Ascending aorta (tissue), 2 donors: ENCODE data around the gene SLC6A6. TPM values are rescaled to one million over a fixed set of nuclear protein-coding genes. Genes with fewer than 3 reads are reported as not detected.

ENCODE experiments used
- DNase-seq, 2 donors: peaks; one replicate each; pipeline ENCODE4 v3.0.0-alpha.2; 2019; ENCODE audit warnings: low spot score in 2 of 2
- H3K27ac ChIP-seq, 2 donors: fragments of 200-600 bp; sonication (generic); one replicate each; pipeline ENCODE4 v1.5.1; 2016 to 2017; ENCODE audit warnings: mild to moderate bottlenecking in 1 of 2
- H3K27me3 ChIP-seq: fragments of 200-600 bp; sonication (generic); one replicate; pipeline ENCODE4 v1.5.1; 2017
- H3K36me3 ChIP-seq, 2 donors: fragments of 200-600 bp; sonication (generic); one replicate each; pipeline ENCODE4 v1.5.1; 2016
- H3K4me1 ChIP-seq, 2 donors: fragments of 200-600 bp; sonication (generic); one replicate each; pipeline ENCODE4 v1.5.1; 2016 to 2017; ENCODE audit warnings: mild to moderate bottlenecking in 1 of 2
- H3K4me3 ChIP-seq, 2 donors: fragments of 200-600 bp; sonication (generic); one replicate each; pipeline ENCODE4 v1.5.1; 2016 to 2017; ENCODE audit warnings: mild to moderate bottlenecking in 1 of 2
- H3K9me3 ChIP-seq, 2 donors: fragments of 200-600 bp; sonication (generic); one replicate each; pipeline ENCODE4 v1.5.1; 2016
- CTCF ChIP-seq, 3 experiments: fragments of 200-600 bp in 2 of 3; fragments of 450-650 bp in 1 of 3; sonication (generic) in 2 of 3; IDR thresholded peaks; one replicate each; pipeline ENCODE4 v1.5.1; 2016 to 2019; ENCODE audit warnings: antibody characterized with exemption in 3 of 3, mild to moderate bottlenecking in 1 of 3, moderate library complexity in 1 of 3
- intact Hi-C: fragments of 100-400 bp; cut with DNase I; formaldehyde crosslinking; loops from one replicate; pipeline ENCODE4 v1.15.1; 2023
- total RNA-seq: library from RNA; depleted of rRNA; stranded (reverse); fragments of >200 nt; gene quantifications from one replicate; pipeline ENCODE4 v1.1.0, GENCODE V29; 2016

The SLC6A6 gene
- total RNA-seq, 1 donor from 2014 or later = 78.1 TPM

- no peak overlapping the region for H3K27ac ChIP-seq
Observed at GRCh38 chr3:14465425-14465824, 63.0 kb downstream of the SLC6A6 start.

DNA sequence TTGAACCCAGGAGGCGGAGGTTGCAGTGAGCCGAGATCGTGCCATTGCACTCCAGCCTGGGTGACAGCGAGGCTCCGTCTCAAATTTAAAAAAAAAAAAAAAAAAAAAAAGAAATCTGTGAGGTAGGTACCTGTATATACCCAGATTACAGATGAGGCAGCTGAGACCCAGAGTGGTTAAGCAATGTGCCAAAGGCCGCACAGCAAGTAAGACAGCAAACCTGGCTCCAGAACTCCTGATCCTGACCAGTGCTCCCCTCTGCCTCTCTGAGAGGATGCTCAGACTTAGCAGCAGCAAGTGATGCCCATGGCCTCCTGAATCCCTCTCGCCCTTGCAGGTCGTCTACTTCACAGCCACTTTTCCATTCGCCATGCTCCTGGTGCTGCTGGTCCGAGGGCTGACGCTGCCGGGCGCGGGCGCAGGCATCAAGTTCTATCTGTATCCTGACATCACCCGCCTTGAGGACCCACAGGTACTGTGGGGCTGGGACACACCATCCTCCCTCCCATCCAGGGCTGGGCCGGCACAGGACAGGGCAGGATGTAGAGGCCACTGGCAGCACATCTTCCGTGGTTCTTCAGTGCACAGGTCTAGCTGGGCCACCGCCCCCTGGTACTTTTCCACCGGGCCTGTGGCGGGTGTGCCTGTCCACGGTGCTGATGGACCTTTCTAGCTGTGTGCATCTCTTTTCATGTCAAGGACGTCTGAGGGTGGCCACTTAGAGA, 63.9 kb downstream of the SLC6A6 start:
- Histone ChIP-seq H3K27ac (no peak overlapping the region), H3K9me3 (no peaks in the 10 kb centered on the region), H3K4me1 (peaks cover 4 to 7% of the 10 kb centered on the region in 2 donors), H3K36me3 (peaks cover 20 to 51% of the 10 kb centered on the region in 2 donors), H3K4me3 (no peak overlapping the region), H3K27me3 (no peaks in the 10 kb centered on the region)
- TF ChIP-seq CTCF (IDR thresholded peaks at IDR 0.05) = no peak
- intact Hi-C loops = loop anchor here (5.0 to 10.0 kb wide), 2 partner anchors 188 to 569 kb away; partner anchors contain the start of gene CCDC174
- no peak for DNase-seq

More at GRCh38 chr3:14465425-14465824, 63.0 kb downstream of the SLC6A6 start:
- no peak overlapping the region for H3K4me3 ChIP-seq
- peaks cover 20 to 50% of the 10 kb centered on the region in 2 donors for H3K36me3 ChIP-seq
- H3K9me3 ChIP-seq = no peaks in the 10 kb centered on the region
- intact Hi-C loops = loop anchor here (5.0 to 10.0 kb wide), 2 partner anchors 189 to 568 kb away; partner anchors contain the start of gene CCDC174
- DNase-seq = no peak
- no peak for TF ChIP-seq CTCF (IDR thresholded peaks at IDR 0.05)
- no peaks in the 10 kb centered on the region for H3K27me3 ChIP-seq
- peaks cover 7 to 16% of the 10 kb centered on the region in 2 donors for H3K4me1 ChIP-seq

- no peak for DNase-seq
Observed at GRCh38 chr3:14467814-14468620, 65.6 kb downstream of the SLC6A6 start.

DNA sequence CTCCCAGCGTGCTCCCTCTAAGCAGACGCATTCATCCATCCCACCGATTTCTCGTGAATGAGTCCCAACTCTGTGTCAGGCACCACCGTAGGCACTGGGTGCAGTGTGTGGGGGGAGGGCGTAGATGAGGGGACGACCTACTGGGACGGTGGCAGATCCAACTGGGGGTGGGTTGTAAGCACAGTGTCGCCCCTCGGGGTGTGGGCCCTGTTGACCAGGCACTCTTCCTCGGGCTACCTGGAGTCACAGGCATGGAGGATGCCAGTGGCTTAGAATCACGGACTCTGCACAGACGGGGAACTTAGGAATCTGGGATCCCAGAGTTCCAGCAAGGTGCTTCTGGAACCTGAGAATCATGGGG, 66.2 kb downstream of the SLC6A6 start:
- TF ChIP-seq CTCF (IDR thresholded peaks at IDR 0.05) = no peak
- H3K4me1 ChIP-seq = no peaks in the 10 kb centered on the region
- intact Hi-C loops = loop anchor here (1.0 to 10.0 kb wide), 4 partner anchors 186 to 571 kb away; partner anchors contain the start of gene CCDC174
- H3K27me3 ChIP-seq = no peaks in the 10 kb centered on the region
- no peaks in the 10 kb centered on the region for H3K9me3 ChIP-seq
- no peak overlapping the region for H3K27ac ChIP-seq
- no peak overlapping the region for H3K4me3 ChIP-seq
- no peak for DNase-seq
- H3K36me3 ChIP-seq = peaks cover 15 to 46% of the 10 kb centered on the region in 2 donors

More at GRCh38 chr3:14467814-14468620, 65.6 kb downstream of the SLC6A6 start:
- Histone ChIP-seq H3K36me3 (peaks cover 20 to 51% of the 10 kb centered on the region in 2 donors), H3K4me1 (no peaks in the 10 kb centered on the region), H3K9me3 (no peaks in the 10 kb centered on the region), H3K27ac (no peak overlapping the region), H3K27me3 (no peaks in the 10 kb centered on the region), H3K4me3 (no peak overlapping the region)
- TF ChIP-seq CTCF (IDR thresholded peaks at IDR 0.05) = peak; percentile 86 to 92 (median 89)
- intact Hi-C loops = loop anchor here (1.0 to 10.0 kb wide), 4 partner anchors 187 to 571 kb away; partner anchors contain the start of gene CCDC174

DNA sequence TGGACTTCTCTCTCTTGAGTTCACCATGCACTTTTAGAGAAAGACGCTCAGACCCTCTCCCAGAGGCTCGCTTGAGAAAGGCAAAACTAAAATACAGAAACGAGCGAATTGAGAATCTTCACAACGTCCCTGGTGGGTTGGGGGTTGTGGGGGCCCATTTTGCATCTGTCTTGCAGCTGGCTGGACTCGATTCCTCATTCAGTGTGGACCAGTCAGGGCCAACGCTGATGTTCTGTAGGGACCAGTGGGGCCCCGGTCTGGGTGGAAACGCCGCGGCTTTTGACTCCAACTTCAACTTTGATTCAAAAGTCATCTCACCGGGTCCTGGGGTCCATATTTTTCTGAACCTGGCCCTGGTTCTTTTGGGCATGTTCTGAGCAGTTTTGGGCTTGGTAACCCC, 68.1 kb downstream of the SLC6A6 start:
- intact Hi-C loops = no loop called here
- no peak for TF ChIP-seq CTCF (IDR thresholded peaks at IDR 0.05)
- Histone ChIP-seq H3K4me1 (no peaks in the 10 kb centered on the region), H3K27me3 (no peaks in the 10 kb centered on the region), H3K4me3 (no peak overlapping the region), H3K36me3 (peaks cover 11 to 33% of the 10 kb centered on the region in 2 donors), H3K9me3 (no peaks in the 10 kb centered on the region), H3K27ac (no peak overlapping the region)
- no peak for DNase-seq
